ENCODE results near the gene C11orf97. TPM values are rescaled to one million over a fixed set of nuclear protein-coding genes. Genes with fewer than 3 reads are reported as not detected.

Gene C11orf97, protein sequence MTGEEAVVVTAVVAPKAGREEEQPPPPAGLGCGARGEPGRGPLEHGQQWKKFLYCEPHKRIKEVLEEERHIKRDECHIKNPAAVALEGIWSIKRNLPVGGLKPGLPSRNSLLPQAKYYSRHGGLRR
- not detected in 2 replicates for total RNA-seq

DNA sequence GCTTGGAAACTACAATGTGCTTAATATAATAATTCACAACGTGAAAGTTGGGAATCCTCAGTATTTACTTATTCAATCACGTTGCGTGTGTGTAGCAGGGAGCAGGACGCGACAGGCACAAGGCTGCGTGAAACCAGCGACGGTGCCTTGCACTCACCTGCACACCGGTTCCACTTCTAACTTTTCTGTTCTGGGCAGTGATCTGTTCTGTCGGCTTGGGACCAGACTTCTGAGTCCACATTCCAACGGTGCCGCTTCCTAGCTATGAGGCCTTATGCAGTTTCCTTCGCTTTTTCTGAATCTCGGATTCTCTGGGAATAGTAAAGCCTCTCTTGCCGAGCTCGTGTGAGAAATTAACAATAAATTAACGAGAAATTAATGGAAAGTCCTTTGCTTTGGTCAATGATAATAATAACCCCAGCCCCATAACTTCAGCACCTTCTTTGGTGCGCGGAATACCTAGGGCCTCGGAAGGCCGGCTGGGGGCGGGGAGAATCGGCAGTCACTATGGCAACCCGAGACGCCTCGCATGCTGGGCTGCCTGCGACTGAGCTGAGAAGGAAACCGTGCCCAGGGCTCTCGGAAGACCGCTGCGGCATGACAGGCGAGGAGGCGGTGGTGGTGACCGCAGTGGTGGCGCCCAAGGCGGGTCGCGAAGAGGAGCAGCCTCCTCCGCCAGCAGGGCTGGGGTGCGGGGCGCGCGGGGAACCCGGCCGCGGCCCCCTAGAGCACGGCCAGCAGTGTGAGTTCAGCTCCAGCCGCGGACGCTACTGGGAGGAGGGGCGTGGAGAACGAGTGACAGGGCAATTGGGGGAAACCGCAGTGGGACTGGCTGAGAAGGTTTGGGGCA is at the start of gene C11orf97:
TSS of gene C11orf97 (plus strand) at position 530 of the 850 bp plus-strand sequence. CDS start at position 598, 68 bp downstream.
- DNase-seq (ENCODE audit: low read depth): no peak
- TF ChIP-seq, protein P1, sequence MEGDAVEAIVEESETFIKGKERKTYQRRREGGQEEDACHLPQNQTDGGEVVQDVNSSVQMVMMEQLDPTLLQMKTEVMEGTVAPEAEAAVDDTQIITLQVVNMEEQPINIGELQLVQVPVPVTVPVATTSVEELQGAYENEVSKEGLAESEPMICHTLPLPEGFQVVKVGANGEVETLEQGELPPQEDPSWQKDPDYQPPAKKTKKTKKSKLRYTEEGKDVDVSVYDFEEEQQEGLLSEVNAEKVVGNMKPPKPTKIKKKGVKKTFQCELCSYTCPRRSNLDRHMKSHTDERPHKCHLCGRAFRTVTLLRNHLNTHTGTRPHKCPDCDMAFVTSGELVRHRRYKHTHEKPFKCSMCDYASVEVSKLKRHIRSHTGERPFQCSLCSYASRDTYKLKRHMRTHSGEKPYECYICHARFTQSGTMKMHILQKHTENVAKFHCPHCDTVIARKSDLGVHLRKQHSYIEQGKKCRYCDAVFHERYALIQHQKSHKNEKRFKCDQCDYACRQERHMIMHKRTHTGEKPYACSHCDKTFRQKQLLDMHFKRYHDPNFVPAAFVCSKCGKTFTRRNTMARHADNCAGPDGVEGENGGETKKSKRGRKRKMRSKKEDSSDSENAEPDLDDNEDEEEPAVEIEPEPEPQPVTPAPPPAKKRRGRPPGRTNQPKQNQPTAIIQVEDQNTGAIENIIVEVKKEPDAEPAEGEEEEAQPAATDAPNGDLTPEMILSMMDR (conservative IDR thresholded peaks at IDR 0.05; ENCODE audit: low read depth, low read length): no peak
- peak within 1 kb of the TSS; percentile 70 for H3K4me3 ChIP-seq (ENCODE audit: low read depth, low read length)

DNA sequence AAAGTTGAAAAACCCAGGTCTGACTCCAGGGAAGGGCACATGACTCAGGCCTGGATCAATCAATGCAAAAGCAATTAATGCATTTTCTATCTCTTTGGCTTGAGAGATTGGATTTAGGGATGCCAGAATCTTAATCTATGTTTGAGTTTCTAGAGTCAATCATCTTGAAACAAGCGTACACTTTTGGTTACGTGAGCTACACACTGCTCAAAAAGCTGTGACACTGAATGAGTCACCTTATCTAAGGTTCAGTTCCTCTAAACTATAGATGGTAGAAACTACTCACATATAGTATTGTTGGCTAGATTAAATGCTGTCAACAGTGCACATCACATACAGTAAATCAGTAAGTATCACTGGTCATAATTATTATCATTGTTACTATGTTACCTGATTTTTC is 42.8 kb upstream of the C11orf97 start:
- TF ChIP-seq, protein P1 (conservative IDR thresholded peaks at IDR 0.05; ENCODE audit: low read depth, low read length): no peak
- DNase-seq (ENCODE audit: low read depth): no peak
- H3K4me3 ChIP-seq (ENCODE audit: low read depth, low read length): no peak overlapping the region

DNA sequence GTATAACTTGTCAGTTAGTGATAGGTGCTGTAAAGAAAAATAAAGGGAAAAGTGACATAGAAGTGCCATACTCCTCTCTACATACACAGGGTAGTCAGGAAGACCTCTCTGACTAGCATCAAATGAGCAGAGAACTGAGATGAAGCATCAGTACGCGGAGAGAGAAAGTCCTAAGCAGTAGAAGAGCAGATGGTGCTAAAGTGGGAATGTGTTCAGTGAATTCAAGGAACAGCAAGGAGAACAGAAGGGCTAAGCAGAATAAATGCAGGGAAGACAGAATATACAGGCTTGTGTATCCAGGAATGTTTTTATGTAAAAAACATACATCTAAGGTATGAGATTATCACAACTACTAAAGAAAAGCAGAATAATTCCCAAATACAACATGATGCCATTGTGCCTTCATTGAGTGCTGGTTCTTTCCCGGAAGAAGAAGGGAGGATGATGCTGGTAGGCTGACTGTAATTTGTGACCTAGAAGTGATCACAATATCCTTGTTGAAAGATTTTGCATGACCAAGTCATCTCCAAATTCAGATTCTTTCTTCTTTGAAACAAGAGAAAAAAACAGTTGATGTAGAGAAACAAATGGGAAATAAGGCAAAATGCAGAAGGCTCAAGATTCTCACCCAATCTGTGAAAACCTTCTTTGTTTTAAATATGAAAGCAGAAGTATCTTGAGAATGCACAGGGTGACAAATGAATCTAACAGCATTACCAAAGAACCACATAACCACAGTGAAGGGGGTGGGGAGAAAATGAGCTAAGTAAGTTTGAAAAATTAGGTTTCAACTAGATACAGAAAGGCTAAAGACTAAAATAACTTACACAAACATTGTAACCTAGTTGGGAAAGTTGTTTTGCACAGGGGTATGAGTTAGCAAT is 39.1 kb upstream of the C11orf97 start:
- TF ChIP-seq, protein P1 (conservative IDR thresholded peaks at IDR 0.05; ENCODE audit: low read depth, low read length): no peak
- no peak for DNase-seq (ENCODE audit: low read depth)
- no peak overlapping the region for H3K4me3 ChIP-seq (ENCODE audit: low read depth, low read length)

DNA sequence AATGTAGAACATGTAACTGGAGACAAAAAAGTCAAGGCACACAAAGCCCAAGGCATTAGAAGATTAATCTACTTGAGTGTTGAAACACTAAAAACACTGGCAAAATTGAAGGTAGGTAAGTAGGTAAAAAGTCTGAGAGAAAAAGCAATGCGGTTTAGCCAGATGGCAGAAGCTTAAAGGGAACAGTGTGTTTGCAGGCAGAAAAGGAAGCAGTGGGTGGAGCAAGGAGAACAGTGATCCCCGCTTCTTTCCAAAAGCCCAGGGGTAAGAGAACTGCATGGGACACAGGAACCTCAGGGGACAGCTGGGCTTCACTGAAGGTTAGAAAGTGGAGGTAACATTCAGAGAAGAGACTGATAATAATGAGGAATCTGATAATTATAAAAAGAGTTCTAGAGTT is 34.6 kb upstream of the C11orf97 start:
- DNase-seq (ENCODE audit: low read depth): no peak
- TF ChIP-seq, protein P1 (conservative IDR thresholded peaks at IDR 0.05; ENCODE audit: low read depth, low read length): no peak
- no peak overlapping the region for H3K4me3 ChIP-seq (ENCODE audit: low read depth, low read length)

DNA sequence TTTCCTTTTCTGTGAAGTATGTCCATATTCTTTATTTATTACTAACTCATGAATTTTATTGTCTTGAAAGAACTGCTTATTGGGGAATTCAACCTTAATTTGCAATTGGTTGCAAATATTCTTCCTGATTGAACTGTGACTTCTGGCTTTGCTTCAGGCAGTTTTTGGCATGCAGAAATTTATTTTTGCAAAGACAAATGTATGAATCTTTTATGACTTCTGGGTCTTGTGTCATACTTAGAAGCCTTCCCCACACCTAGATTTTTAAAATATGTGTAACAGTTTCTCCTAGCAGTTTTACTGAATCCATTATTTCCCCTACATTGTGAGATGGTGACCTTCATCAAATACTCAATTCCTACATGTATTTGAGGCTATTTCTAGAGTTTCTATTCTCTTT is 30.9 kb upstream of the C11orf97 start:
- no peak for DNase-seq (ENCODE audit: low read depth)
- H3K4me3 ChIP-seq (ENCODE audit: low read depth, low read length): no peak overlapping the region
- TF ChIP-seq, protein P1 (conservative IDR thresholded peaks at IDR 0.05; ENCODE audit: low read depth, low read length): no peak

DNA sequence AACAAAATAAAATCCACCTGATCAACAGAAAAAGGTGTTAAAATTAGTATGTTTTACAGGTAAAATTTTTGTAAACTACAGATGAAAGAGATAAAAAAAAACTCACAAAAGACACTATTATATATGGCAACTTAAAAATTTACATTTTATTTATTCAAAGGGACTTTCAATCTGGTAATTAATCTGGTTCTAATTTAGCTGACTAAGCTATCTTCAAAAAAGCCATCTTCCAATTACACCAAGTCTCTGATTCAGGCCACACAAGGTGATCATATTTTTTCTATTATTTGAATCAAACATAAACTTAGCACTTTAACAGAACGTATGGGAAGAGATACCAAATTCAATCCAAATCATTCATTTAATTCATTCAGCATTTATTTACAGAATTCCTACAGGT is 26.2 kb upstream of the C11orf97 start:
- no peak for DNase-seq (ENCODE audit: low read depth)
- TF ChIP-seq, protein P1 (conservative IDR thresholded peaks at IDR 0.05; ENCODE audit: low read depth, low read length): no peak
- no peak overlapping the region for H3K4me3 ChIP-seq (ENCODE audit: low read depth, low read length)

All from epithelial cell of proximal tubule (primary cell).